ENCODE data around the gene TTC39C. TPM values are rescaled to one million over a fixed set of nuclear protein-coding genes. Genes with fewer than 3 reads are reported as not detected.
"Not testable (repeated sequence)": the region's sequence is repeated elsewhere in the genome, so short reads cannot be mapped to it uniquely, and the experiment has no call there.

TTC39C gene
- total RNA-seq, 1 donor from 2014 or later, result 14.3 TPM

- H3K27ac Mint-ChIP-seq, result peak overlapping the region; percentile 75
- H3K4me3 Mint-ChIP-seq (ENCODE audit: low read depth), result no peak overlapping the region
- H3K36me3 Mint-ChIP-seq (ENCODE audit: low read depth), result peaks cover 21% of the 10 kb centered on the region
- DNase-seq (ENCODE audit: low spot score), result no peak
- intact Hi-C loops (cut with micrococcal nuclease), result loop anchor here (1.0 to 10.0 kb wide), 4 partner anchors 42 to 361 kb away; no protein-coding TSS in a partner anchor
- H3K9me3 Mint-ChIP-seq, result peaks cover 5% of the 10 kb centered on the region
- H3K27me3 Mint-ChIP-seq (ENCODE audit: low read depth), result no peaks in the 10 kb centered on the region
- H3K4me1 Mint-ChIP-seq (ENCODE audit: low read depth), result peaks cover 65% of the 10 kb centered on the region
These were observed 39.6 kb downstream of the TTC39C start for GRCh38 chr18:24054130-24054529.

- H3K27me3 Mint-ChIP-seq (ENCODE audit: low read depth), result peaks cover 2% of the 10 kb centered on the region
- DNase-seq (ENCODE audit: low spot score), result no peak
- H3K27ac Mint-ChIP-seq, result peak overlapping the region; percentile 54
- intact Hi-C loops (cut with micrococcal nuclease), result loop anchor here (1.0 to 10.0 kb wide), 4 partner anchors 82 to 360 kb away; no protein-coding TSS in a partner anchor
- H3K9me3 Mint-ChIP-seq, result peaks cover 5% of the 10 kb centered on the region
- H3K4me3 Mint-ChIP-seq (ENCODE audit: low read depth), result no peak overlapping the region
- H3K4me1 Mint-ChIP-seq (ENCODE audit: low read depth), result peaks cover 64% of the 10 kb centered on the region
- H3K36me3 Mint-ChIP-seq (ENCODE audit: low read depth), result peaks cover 17% of the 10 kb centered on the region
These were observed 40.7 kb downstream of the TTC39C start for GRCh38 chr18:24055009-24055804.

- no peak for DNase-seq (ENCODE audit: low spot score)
- intact Hi-C loops (cut with micrococcal nuclease), result loop anchor here (1.0 to 10.0 kb wide), 4 partner anchors 83 to 359 kb away; no protein-coding TSS in a partner anchor
- Mint-ChIP-seq H3K36me3 (ENCODE audit: low read depth) (peaks cover 16% of the 10 kb centered on the region), H3K27me3 (ENCODE audit: low read depth) (peaks cover 2% of the 10 kb centered on the region), H3K9me3 (peaks cover 5% of the 10 kb centered on the region), H3K4me3 (ENCODE audit: low read depth) (no peak overlapping the region), H3K27ac (no peak overlapping the region), H3K4me1 (ENCODE audit: low read depth) (peaks cover 61% of the 10 kb centered on the region)
These were observed 41.3 kb downstream of the TTC39C start for GRCh38 chr18:24055878-24056277.

- Mint-ChIP-seq H3K27me3 (ENCODE audit: low read depth) (peaks cover 2% of the 10 kb centered on the region), H3K36me3 (ENCODE audit: low read depth) (peaks cover 15% of the 10 kb centered on the region), H3K4me3 (ENCODE audit: low read depth) (no peak overlapping the region), H3K27ac (no peak overlapping the region), H3K4me1 (ENCODE audit: low read depth) (peaks cover 54% of the 10 kb centered on the region), H3K9me3 (peaks cover 5% of the 10 kb centered on the region)
- no peak for DNase-seq (ENCODE audit: low spot score)
- intact Hi-C loops (cut with micrococcal nuclease), result loop anchor here (10.0 kb wide), 2 partner anchors 232 to 358 kb away; no protein-coding TSS in a partner anchor
These were observed 42.0 kb downstream of the TTC39C start for GRCh38 chr18:24056506-24056905.

GRCh38 chr18:24057804-24058203, 43.2 kb downstream of the TTC39C start:
- Mint-ChIP-seq H3K27ac (no peak overlapping the region), H3K4me1 (ENCODE audit: low read depth) (peaks cover 48% of the 10 kb centered on the region), H3K36me3 (ENCODE audit: low read depth) (peaks cover 11% of the 10 kb centered on the region), H3K27me3 (ENCODE audit: low read depth) (peaks cover 2% of the 10 kb centered on the region), H3K9me3 (peaks cover 5% of the 10 kb centered on the region), H3K4me3 (ENCODE audit: low read depth) (no peak overlapping the region)
- no peak for DNase-seq (ENCODE audit: low spot score)
- intact Hi-C loops (cut with micrococcal nuclease), result loop anchor here (10.0 kb wide), 2 partner anchors 233 to 357 kb away; no protein-coding TSS in a partner anchor

GRCh38 chr18:24059385-24059784, 44.8 kb downstream of the TTC39C start:
- DNase-seq (ENCODE audit: low spot score); H3K36me3 Mint-ChIP-seq (ENCODE audit: low read depth); H3K27me3 Mint-ChIP-seq (ENCODE audit: low read depth); H3K4me3 Mint-ChIP-seq (ENCODE audit: low read depth); H3K9me3 Mint-ChIP-seq; H3K27ac Mint-ChIP-seq: not testable (repeated sequence)
- intact Hi-C loops (cut with micrococcal nuclease), result loop anchor here (10.0 kb wide), 2 partner anchors 235 to 355 kb away; no protein-coding TSS in a partner anchor
- peaks cover 41% of the 10 kb centered on the region for H3K4me1 Mint-ChIP-seq (ENCODE audit: low read depth)

GRCh38 chr18:24060644-24061043, 46.1 kb downstream of the TTC39C start:
- Mint-ChIP-seq H3K27me3 (ENCODE audit: low read depth) (peaks cover 2% of the 10 kb centered on the region), H3K9me3 (peaks cover 5% of the 10 kb centered on the region), H3K36me3 (ENCODE audit: low read depth) (peaks cover 15% of the 10 kb centered on the region), H3K4me1 (ENCODE audit: low read depth) (peaks cover 34% of the 10 kb centered on the region), H3K27ac (no peak overlapping the region), H3K4me3 (ENCODE audit: low read depth) (no peak overlapping the region)
- intact Hi-C loops (cut with micrococcal nuclease), result no loop called here
- no peak for DNase-seq (ENCODE audit: low spot score)

- Mint-ChIP-seq H3K27me3 (ENCODE audit: low read depth) (peaks cover 2% of the 10 kb centered on the region), H3K4me3 (ENCODE audit: low read depth) (no peak overlapping the region), H3K27ac (no peak overlapping the region), H3K36me3 (ENCODE audit: low read depth) (peaks cover 30% of the 10 kb centered on the region), H3K9me3 (no peaks in the 10 kb centered on the region), H3K4me1 (ENCODE audit: low read depth) (peaks cover 24% of the 10 kb centered on the region)
- DNase-seq (ENCODE audit: low spot score), result no peak
- intact Hi-C loops (cut with micrococcal nuclease), result no loop called here
These were observed 48.7 kb downstream of the TTC39C start for GRCh38 chr18:24063121-24063731.

- Mint-ChIP-seq H3K9me3 (no peaks in the 10 kb centered on the region), H3K4me1 (ENCODE audit: low read depth) (peaks cover 20% of the 10 kb centered on the region), H3K36me3 (ENCODE audit: low read depth) (peaks cover 33% of the 10 kb centered on the region), H3K27ac (no peak overlapping the region), H3K4me3 (ENCODE audit: low read depth) (no peak overlapping the region), H3K27me3 (ENCODE audit: low read depth) (peaks cover 2% of the 10 kb centered on the region)
- intact Hi-C loops (cut with micrococcal nuclease), result no loop called here
- DNase-seq (ENCODE audit: low spot score), result no peak
These were observed 50.0 kb downstream of the TTC39C start for GRCh38 chr18:24064391-24065100.

GRCh38 chr18:24065906-24066305, 51.4 kb downstream of the TTC39C start:
- no peaks in the 10 kb centered on the region for H3K9me3 Mint-ChIP-seq
- no peak overlapping the region for H3K4me3 Mint-ChIP-seq (ENCODE audit: low read depth)
- H3K4me1 Mint-ChIP-seq (ENCODE audit: low read depth), result peaks cover 18% of the 10 kb centered on the region
- peaks cover 37% of the 10 kb centered on the region for H3K36me3 Mint-ChIP-seq (ENCODE audit: low read depth)
- H3K27ac Mint-ChIP-seq, result no peak overlapping the region
- DNase-seq (ENCODE audit: low spot score), result no peak
- H3K27me3 Mint-ChIP-seq (ENCODE audit: low read depth), result no peaks in the 10 kb centered on the region
- intact Hi-C loops (cut with micrococcal nuclease), result no loop called here

GRCh38 chr18:24068945-24069693, 54.6 kb downstream of the TTC39C start:
- H3K27ac Mint-ChIP-seq, result no peak overlapping the region
- H3K9me3 Mint-ChIP-seq, result peaks cover 4% of the 10 kb centered on the region
- H3K4me3 Mint-ChIP-seq (ENCODE audit: low read depth), result no peak overlapping the region
- intact Hi-C loops (cut with micrococcal nuclease), result no loop called here
- peaks cover 56% of the 10 kb centered on the region for H3K36me3 Mint-ChIP-seq (ENCODE audit: low read depth)
- peaks cover 9% of the 10 kb centered on the region for H3K4me1 Mint-ChIP-seq (ENCODE audit: low read depth)
- H3K27me3 Mint-ChIP-seq (ENCODE audit: low read depth), result no peaks in the 10 kb centered on the region
- no peak for DNase-seq (ENCODE audit: low spot score)

- no peaks in the 10 kb centered on the region for H3K27me3 Mint-ChIP-seq (ENCODE audit: low read depth)
- no peak overlapping the region for H3K4me3 Mint-ChIP-seq (ENCODE audit: low read depth)
- intact Hi-C loops (cut with micrococcal nuclease), result no loop called here
- peaks cover 61% of the 10 kb centered on the region for H3K36me3 Mint-ChIP-seq (ENCODE audit: low read depth)
- peaks cover 8% of the 10 kb centered on the region for H3K9me3 Mint-ChIP-seq
- no peak for DNase-seq (ENCODE audit: low spot score)
- H3K27ac Mint-ChIP-seq, result no peak overlapping the region
- H3K4me1 Mint-ChIP-seq (ENCODE audit: low read depth), result peaks cover 7% of the 10 kb centered on the region
These were observed 56.5 kb downstream of the TTC39C start for GRCh38 chr18:24071029-24071428.

Measured in activated T-helper 2 cell treated with anti-CD3 and anti-CD28 coated beads, Interferon-gamma antibody, Interleukin-2, Interleukin-4, amounts not matched to agents 10 μg/mL and 5 μg/mL and 100 μg/mL, durations not matched to agents 14 hours and 24 hours and 36 hours (primary cell).